Calu3 (cell line): ENCODE measurements around the gene PGAP6. TPM values are rescaled to one million over a fixed set of nuclear protein-coding genes. Genes with fewer than 3 reads are reported as not detected.

ENCODE experiments used
- BruUV-seq: library from RNA; stranded (reverse); fragments of 400-500 nt; replicated peaks from 2 replicates; lab custom pipeline; 2021; lab: Mats Ljungman, UMichigan
- CTCF ChIA-PET: fragments of 300-600 bp; sonication (Branson Sonifier 250); formaldehyde crosslinking; loops from one replicate; lab custom pipeline; 2022; ENCODE audit warnings: antibody characterized with exemption; lab: Charles Lee
- DNase-seq: peaks from one replicate; pipeline ENCODE4 v3.0.0; 2022
- H3K27ac Mint-ChIP-seq: one replicate; pipeline ENCODE4 v1.8.0; 2022; ENCODE audit warnings: mixed read lengths; ENCODE audit not compliant: unreplicated experiment
- H3K27me3 Mint-ChIP-seq: one replicate; pipeline ENCODE4 v1.8.0; 2022; ENCODE audit warnings: mixed read lengths; ENCODE audit not compliant: unreplicated experiment
- H3K36me3 Mint-ChIP-seq: one replicate; pipeline ENCODE4 v1.8.0; 2022; ENCODE audit warnings: mild to moderate bottlenecking, moderate library complexity, mixed read lengths; ENCODE audit not compliant: insufficient read depth, unreplicated experiment
- H3K4me1 Mint-ChIP-seq: one replicate; pipeline ENCODE4 v1.8.0; 2022; ENCODE audit warnings: mild to moderate bottlenecking, low read depth, mixed read lengths; ENCODE audit not compliant: unreplicated experiment
- H3K4me3 Mint-ChIP-seq: one replicate; pipeline ENCODE4 v1.8.0; 2022; ENCODE audit warnings: mild to moderate bottlenecking, low read depth, moderate library complexity, mixed read lengths; ENCODE audit not compliant: unreplicated experiment
- H3K9me3 Mint-ChIP-seq: one replicate; pipeline ENCODE4 v1.8.0; 2022; ENCODE audit warnings: low read depth, mixed read lengths; ENCODE audit not compliant: unreplicated experiment
- intact Hi-C: fragments of 100-400 bp; cut with micrococcal nuclease; formaldehyde crosslinking; loops from one replicate; pipeline ENCODE4 v1.10.0; 2022; ENCODE audit not compliant: unreplicated experiment
- total RNA-seq: library from RNA; stranded (reverse); gene quantifications from 2 replicates; pipeline ENCODE4 v1.2.3, GENCODE V29; 2022
- TF ChIP-seq, protein P1 (sequence below): fragments of 200-600 bp; IDR thresholded peaks from one replicate; pipeline ENCODE4 v1.8.0; 2022; ENCODE audit warnings: antibody characterized with exemption; ENCODE audit not compliant: unreplicated experiment

The PGAP6 gene
- total RNA-seq, 1 experiment from 2014 or later: 70.0 TPM

GRCh38 chr16:324451-325334, 57.1 kb downstream of the PGAP6 start:
- Mint-ChIP-seq H3K36me3 (peaks cover 37% of the 10 kb centered on the region), H3K4me1 (peaks cover 24% of the 10 kb centered on the region), H3K27ac (peak overlapping the region; percentile 23), H3K27me3 (no peaks in the 10 kb centered on the region), H3K4me3 (no peak overlapping the region), H3K9me3 (no peaks in the 10 kb centered on the region)
- BruUV-seq: no TSS peak
- TF ChIP-seq, protein P1, sequence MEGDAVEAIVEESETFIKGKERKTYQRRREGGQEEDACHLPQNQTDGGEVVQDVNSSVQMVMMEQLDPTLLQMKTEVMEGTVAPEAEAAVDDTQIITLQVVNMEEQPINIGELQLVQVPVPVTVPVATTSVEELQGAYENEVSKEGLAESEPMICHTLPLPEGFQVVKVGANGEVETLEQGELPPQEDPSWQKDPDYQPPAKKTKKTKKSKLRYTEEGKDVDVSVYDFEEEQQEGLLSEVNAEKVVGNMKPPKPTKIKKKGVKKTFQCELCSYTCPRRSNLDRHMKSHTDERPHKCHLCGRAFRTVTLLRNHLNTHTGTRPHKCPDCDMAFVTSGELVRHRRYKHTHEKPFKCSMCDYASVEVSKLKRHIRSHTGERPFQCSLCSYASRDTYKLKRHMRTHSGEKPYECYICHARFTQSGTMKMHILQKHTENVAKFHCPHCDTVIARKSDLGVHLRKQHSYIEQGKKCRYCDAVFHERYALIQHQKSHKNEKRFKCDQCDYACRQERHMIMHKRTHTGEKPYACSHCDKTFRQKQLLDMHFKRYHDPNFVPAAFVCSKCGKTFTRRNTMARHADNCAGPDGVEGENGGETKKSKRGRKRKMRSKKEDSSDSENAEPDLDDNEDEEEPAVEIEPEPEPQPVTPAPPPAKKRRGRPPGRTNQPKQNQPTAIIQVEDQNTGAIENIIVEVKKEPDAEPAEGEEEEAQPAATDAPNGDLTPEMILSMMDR: no peak
- CTCF ChIA-PET: interaction anchor here (0.5 to 0.6 kb wide), 2 partner anchors 15 to 91 kb away, joined by 3 to 4 read pairs; no protein-coding TSS in a partner anchor
- DNase-seq: no peak
- intact Hi-C loops: no loop called here

GRCh38 chr16:324201-324450, 57.7 kb downstream of the PGAP6 start:
- Mint-ChIP-seq H3K36me3 (peaks cover 37% of the 10 kb centered on the region), H3K4me3 (no peak overlapping the region), H3K27me3 (no peaks in the 10 kb centered on the region), H3K27ac (peak overlapping the region; percentile 23), H3K4me1 (peaks cover 28% of the 10 kb centered on the region), H3K9me3 (no peaks in the 10 kb centered on the region)
- intact Hi-C loops: no loop called here
- CTCF ChIA-PET: interaction anchor here (0.6 kb wide), 1 partner anchor 15 kb away, joined by 3 read pairs; no protein-coding TSS in a partner anchor
- DNase-seq: no peak
- no TSS peak for BruUV-seq
- TF ChIP-seq, protein P1: no peak

GRCh38 chr16:322476-323143, 59.2 kb downstream of the PGAP6 start:
- no peak for DNase-seq
- H3K4me1 Mint-ChIP-seq: peaks cover 28% of the 10 kb centered on the region
- H3K4me3 Mint-ChIP-seq: no peak overlapping the region
- no peaks in the 10 kb centered on the region for H3K27me3 Mint-ChIP-seq
- H3K36me3 Mint-ChIP-seq: peaks cover 44% of the 10 kb centered on the region
- H3K27ac Mint-ChIP-seq: no peak overlapping the region
- H3K9me3 Mint-ChIP-seq: no peaks in the 10 kb centered on the region
- no TSS peak for BruUV-seq
- CTCF ChIA-PET: interaction anchor here (0.6 kb wide), 1 partner anchor 123 kb away, joined by 4 read pairs; no protein-coding TSS in a partner anchor
- TF ChIP-seq, protein P1: no peak
- intact Hi-C loops: no loop called here

DNA sequence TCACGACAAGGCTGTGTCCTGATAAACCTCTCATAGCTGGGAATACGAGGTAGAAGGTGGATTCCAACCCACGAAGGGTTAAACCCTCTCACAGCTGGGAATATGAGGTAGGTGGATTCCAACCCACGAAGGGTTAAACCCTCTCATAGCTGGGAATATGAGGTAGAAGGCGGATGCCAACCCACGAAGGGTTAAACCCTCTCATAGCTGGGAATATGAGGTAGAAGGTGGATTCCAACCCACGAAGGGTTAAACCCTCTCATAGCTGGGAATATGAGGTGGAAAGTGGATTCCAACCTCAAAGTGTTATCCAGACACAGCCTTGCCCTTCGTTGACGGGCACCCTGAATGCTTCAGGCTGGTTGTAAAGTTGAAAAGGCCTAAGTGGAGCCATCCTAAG, 60.2 kb downstream of the PGAP6 start:
- TF ChIP-seq, protein P1: no peak
- H3K36me3 Mint-ChIP-seq: peaks cover 37% of the 10 kb centered on the region
- no TSS peak for BruUV-seq
- peaks cover 28% of the 10 kb centered on the region for H3K4me1 Mint-ChIP-seq
- H3K27me3 Mint-ChIP-seq: no peaks in the 10 kb centered on the region
- intact Hi-C loops: no loop called here
- DNase-seq: no peak
- no peak overlapping the region for H3K27ac Mint-ChIP-seq
- no peak overlapping the region for H3K4me3 Mint-ChIP-seq
- H3K9me3 Mint-ChIP-seq: no peaks in the 10 kb centered on the region
- CTCF ChIA-PET: interaction anchor here (0.6 kb wide), 1 partner anchor 268 kb away, joined by 7 read pairs; the partner anchor contains the start of genes POLR3K and SNRNP25

Other genes starting within 250 kb of the PGAP6 start
- gene NPRL3, start 243.3 kb downstream of the PGAP6 start, total RNA-seq: 51.8 and 53.2 TPM in 2 replicates
- gene HBZ, start 229.3 kb downstream of the PGAP6 start, total RNA-seq: not detected in 2 replicates
- not detected in 2 replicates for gene HBM, start 216.0 kb downstream of the PGAP6 start, total RNA-seq
- not detected in 2 replicates for gene HBA2, start 209.1 kb downstream of the PGAP6 start, total RNA-seq
- gene HBA1, start 205.3 kb downstream of the PGAP6 start, total RNA-seq: not detected in 2 replicates
- gene HBQ1, start 201.5 kb downstream of the PGAP6 start, total RNA-seq: not detected in 2 replicates
- gene LUC7L, start 152.5 kb downstream of the PGAP6 start, total RNA-seq: 74.6 and 79.3 TPM in 2 replicates
- 118 and 130 TPM in 2 replicates for gene FAM234A, start 147.2 kb downstream of the PGAP6 start, total RNA-seq
- 0.85 and 1.7 TPM in 2 replicates for gene RGS11, start 106.0 kb downstream of the PGAP6 start, total RNA-seq
- 0.29 TPM in 1 of 2 replicates, not detected in the other for gene ARHGDIG, start 101.4 kb downstream of the PGAP6 start, total RNA-seq
- gene PDIA2, start 98.8 kb downstream of the PGAP6 start, total RNA-seq: 0.71 TPM in 1 of 2 replicates, not detected in the other
- gene AXIN1, start 29.3 kb downstream of the PGAP6 start, total RNA-seq: 49.8 and 52.5 TPM in 2 replicates
- gene MRPL28, start 11.4 kb downstream of the PGAP6 start, total RNA-seq: 115 and 126 TPM in 2 replicates
- gene NME4, start 15.2 kb upstream of the PGAP6 start, total RNA-seq: 88.2 and 96.5 TPM in 2 replicates
- 41.2 and 49.6 TPM in 2 replicates for gene DECR2, start 19.9 kb upstream of the PGAP6 start, total RNA-seq
- gene RAB11FIP3, start 43.7 kb upstream of the PGAP6 start, total RNA-seq: 26.6 and 33.7 TPM in 2 replicates
- gene CAPN15, start 145.7 kb upstream of the PGAP6 start, total RNA-seq: 108 and 120 TPM in 2 replicates
- not detected in 2 replicates for gene PRR35, start 178.4 kb upstream of the PGAP6 start, total RNA-seq
- gene NHLRC4, start 185.0 kb upstream of the PGAP6 start, total RNA-seq: not detected in 2 replicates
- 101 and 106 TPM in 2 replicates for gene PIGQ, start 188.0 kb upstream of the PGAP6 start, total RNA-seq
- gene RAB40C, start 208.1 kb upstream of the PGAP6 start, total RNA-seq: 35.6 and 36.5 TPM in 2 replicates
- 0.66 and 0.90 TPM in 2 replicates for gene WFIKKN1, start 249.0 kb upstream of the PGAP6 start, total RNA-seq